ENCODE data around the gene RPS6KA6. TPM values are rescaled to one million over a fixed set of nuclear protein-coding genes. Genes with fewer than 3 reads are reported as not detected.

Gene RPS6KA6
- total RNA-seq (2014; rRNA removed; shearing (Covaris generic)): 3.3 and 4.0 TPM in 2 replicates
- 1.1 and 5.1 TPM in 2 replicates for polyA plus RNA-seq (2014; cell fraction: nucleus; rRNA removed)

DNA sequence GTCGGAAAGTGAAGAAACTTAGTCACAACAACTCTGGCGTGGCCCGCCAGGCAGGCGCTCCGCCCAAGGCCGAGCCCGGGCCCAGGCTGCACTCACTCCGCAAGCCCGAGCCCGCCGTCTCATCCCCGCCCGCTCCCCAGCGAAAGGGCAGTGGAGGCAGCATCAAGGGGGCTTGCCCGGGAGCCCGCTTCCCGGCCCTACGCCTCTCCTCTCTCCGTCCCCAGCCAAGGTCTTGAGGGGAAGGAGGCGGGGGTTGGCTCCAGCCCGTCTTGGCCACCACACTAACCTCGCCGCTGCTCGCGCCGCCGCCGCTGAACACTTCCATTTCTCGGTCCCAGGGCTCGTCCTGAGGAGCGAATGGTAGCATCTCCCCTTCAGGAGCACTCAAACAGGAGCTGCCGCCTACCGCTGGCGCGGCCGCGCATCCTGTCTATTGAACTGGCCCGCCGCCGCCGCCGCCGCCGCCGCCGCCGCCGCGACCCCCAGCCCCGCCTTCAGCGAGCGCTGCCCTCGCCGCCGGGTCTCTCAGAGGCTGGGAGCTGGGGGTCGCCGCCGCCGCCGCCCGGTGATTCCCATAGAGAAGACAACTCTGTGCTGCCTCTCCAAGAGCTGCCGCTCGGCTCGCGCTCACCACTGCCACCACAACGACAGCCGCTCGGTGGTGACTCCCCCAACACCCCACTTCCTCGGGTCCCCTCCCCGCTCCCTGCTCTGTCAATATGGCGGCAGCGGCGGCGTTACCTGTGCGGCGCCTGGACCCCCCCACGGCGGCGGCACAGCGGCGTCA, at the start of gene RPS6KA6:
TSS of gene RPS6KA6 (minus strand) at position 667 of the 787 bp plus-strand sequence. CDS start at position 367, 300 bp downstream.
- DNase-seq (ENCODE audit: extremely low read depth, low read depth): no peak

- DNase-seq (ENCODE audit: extremely low read depth, low read depth): no peak
These were observed 36.7 kb upstream of the RPS6KA6 start for GRCh38 chrX:84224741-84225140.

- no peak for DNase-seq (ENCODE audit: extremely low read depth, low read depth)
These were observed 35.3 kb upstream of the RPS6KA6 start for GRCh38 chrX:84223261-84223660.

DNA sequence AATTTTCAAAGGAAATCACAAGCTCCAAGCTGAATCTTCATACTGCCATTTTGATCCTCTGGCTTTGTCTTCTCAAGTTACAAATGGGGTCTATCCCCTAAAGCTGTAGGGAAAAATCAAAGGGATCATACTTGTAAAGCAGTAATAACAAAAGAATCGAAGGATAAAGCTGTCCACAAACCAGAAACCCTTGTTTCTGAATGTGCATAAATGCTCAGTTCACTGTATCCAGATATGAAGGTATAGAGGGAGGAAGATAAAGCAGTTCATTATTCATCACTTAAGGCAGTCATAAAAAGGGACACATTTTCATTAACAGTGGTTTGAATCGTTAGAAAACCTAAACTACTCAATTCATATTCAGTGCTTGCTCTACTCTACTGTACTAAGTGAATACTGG, 33.2 kb upstream of the RPS6KA6 start:
- no peak for DNase-seq (ENCODE audit: extremely low read depth, low read depth)

DNA sequence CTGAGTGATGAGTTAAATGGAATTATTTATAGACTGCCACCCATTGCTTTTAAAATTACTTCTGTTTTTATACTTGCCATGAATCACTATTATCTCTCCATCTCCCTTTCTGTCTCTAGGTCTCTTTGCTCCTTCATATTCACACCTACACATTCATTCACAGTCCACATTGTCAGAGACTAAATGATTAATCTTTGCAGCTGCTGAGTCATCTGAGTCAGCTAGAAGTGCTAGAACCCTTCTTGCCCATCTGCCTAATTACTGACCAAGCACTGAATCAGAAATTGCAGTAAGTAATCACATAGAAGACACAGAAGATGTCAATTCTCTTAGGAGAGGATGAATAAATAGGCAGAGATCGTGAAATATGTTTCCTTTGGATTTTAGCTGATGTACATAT, 31.6 kb upstream of the RPS6KA6 start:
- DNase-seq (ENCODE audit: extremely low read depth, low read depth): peak; percentile 18

GRCh38 chrX:84218726-84219125, 30.7 kb upstream of the RPS6KA6 start:
- DNase-seq (ENCODE audit: extremely low read depth, low read depth): no peak

DNA sequence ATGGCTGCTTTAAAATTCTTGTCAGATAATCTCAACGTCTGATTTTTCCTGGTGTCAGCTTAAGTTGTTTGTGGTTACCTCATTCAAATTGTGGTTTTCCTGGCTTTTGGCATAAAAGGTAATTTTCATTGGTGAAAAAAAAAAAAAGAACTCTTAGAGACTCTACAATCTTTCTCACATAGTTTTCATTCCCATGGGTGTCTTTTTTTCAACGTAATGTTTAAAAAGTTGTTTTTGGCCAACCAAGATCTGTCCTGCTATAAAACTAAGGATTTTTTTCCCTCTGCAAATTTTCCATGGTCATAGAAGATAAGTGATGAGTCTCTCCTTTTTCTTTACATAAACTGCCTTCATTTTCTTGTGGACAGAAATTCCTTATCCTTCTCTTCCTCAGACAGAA, 28.9 kb upstream of the RPS6KA6 start:
- DNase-seq (ENCODE audit: extremely low read depth, low read depth): no peak

DNA sequence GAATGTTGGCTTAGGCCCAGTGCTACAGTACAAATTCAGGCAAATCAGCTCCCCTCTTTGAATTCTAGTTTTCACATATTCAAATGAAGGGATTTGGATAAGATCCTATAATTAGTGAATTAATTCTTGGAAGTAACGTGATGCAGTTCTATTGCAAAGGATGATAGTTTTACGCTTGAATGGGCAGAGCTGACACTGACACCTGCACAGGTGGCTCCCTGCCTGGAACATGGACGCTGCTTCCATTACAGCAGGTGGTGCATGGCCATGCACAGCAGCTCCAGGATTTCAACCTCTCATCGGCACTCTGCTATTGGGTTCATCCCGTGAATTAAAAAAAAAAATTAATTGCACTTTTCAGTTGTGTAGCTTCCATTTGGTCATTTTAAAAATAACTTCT, 28.4 kb upstream of the RPS6KA6 start:
- DNase-seq (ENCODE audit: extremely low read depth, low read depth): no peak

DNA sequence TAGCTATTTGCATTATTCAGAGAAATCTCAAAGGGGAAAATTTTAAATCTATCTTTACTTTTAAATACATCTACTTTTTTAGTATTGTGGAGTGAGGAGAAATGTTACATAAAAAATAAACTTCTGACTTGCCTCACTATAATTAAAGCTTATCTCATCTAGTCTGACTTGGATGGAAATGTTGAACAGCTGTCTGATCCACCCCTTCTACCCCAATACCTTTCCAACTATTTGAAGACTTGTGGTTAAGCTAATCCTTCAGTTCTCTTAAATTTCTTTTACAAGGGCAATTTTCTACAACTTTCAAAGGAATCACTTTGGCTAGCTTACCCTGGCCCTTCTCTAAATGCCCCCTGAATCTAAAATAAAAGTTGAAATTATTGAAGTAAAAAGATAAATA, 17.3 kb upstream of the RPS6KA6 start:
- no peak for DNase-seq (ENCODE audit: extremely low read depth, low read depth)

- no peak for DNase-seq (ENCODE audit: extremely low read depth, low read depth)
These were observed 11.7 kb upstream of the RPS6KA6 start for GRCh38 chrX:84199688-84200087.

DNA sequence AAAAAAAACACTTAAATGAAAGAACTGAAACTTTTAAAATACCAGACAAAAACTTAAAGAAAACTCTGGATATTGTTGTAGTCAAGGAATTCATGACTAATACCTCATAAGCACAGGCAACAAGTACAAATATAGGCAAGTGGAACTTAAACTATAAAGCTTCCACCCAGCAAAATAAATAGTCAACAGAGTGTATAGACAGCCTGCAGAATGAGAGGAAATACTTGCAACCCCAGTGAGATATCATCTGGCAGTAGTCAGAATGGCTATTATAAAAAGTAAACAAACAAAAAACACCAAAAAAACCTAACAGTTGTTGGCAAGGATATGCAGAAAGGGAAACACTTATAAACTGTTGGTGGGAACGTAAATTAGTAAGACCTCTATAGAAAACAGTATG, 9.6 kb upstream of the RPS6KA6 start:
- DNase-seq (ENCODE audit: extremely low read depth, low read depth): no peak

DNA sequence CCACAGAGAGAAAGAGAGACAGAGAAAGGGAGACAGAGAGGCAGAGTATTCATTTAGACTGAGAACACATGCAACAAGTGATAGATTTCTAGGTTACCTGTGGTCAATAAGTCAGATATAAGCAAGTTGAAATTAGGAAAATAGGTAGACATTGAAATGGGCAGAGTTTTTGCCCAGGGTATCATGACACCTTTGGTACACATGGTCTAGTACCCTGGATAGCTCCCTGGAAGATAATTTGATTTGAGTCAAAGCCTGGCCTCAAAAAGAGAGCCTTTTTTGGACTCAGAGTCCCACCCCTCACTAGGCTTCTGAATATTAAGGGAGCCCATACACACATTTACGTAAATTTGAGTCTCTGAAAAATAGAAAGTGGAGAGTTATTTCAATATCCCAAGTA, 4.0 kb upstream of the RPS6KA6 start:
- no peak for DNase-seq (ENCODE audit: extremely low read depth, low read depth)

DNA sequence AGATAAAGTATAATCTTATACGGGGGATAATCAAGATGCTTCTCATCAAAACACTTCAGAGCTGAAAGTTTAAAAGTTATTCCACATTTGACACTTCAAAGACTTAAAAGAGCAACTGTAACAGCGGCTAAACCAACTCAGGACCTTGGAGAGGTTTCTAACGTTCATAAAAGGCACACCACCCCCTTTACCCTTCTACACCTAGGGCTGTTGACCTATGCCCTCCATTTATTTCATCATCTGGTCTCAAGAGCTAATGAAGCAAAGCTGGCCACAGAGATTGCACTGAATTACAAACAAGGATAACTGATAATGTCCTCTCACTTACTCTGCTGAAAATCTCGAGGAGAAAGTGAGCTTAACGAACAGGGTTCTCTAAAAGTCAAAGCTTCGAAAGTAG, 1.1 kb upstream of the RPS6KA6 start:
- DNase-seq (ENCODE audit: extremely low read depth, low read depth): no peak

- peak; percentile 13 for DNase-seq (ENCODE audit: extremely low read depth, low read depth)
These were observed 378 bp upstream of the RPS6KA6 start for GRCh38 chrX:84188320-84188834.

DNA sequence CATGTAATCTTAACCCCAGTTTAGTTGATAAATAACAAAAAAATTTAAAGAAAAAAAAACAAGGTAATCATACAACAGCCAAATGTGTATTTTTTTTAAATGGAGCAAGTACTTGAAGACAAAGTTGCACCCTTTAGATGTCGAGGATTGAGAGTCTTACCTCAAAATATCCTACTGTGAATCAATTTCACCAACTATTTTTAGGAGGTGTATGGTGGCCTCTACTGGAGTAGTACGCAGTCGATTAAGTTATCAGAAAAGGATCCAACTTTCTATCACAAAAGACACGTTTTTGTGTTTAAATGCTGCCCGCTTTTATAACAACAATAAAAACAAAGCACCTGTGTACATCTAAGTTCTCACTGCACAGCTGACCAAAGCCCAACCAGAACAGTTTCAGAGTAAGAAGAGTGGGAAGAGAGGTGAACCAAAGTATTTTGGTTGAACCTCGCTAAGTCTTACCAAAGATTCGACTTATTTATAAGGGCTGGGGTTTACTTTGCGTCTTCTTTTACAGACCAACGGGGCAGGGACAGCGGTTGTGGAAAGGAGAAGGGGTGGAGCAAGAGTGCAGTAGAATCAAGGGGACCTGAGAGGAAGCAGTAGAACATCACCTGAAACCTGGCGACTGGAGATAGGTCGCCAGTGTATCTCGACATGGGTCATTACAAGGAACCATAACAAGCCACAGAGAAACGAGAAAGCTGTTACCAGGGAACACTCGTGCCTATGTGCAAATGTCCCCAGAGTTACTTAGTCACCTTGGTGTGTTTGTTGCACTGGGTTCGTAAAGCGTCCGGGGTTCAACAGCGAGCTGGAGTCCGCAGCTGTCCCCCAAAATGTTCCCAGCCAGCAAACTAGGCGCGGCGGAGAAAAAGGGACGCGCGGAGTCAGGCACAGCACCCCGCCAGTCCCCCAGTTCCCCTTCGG, 1.1 kb downstream of the RPS6KA6 start:
- no peak for DNase-seq (ENCODE audit: extremely low read depth, low read depth)

GRCh38 chrX:84182516-84182915, 5.5 kb downstream of the RPS6KA6 start:
- DNase-seq (ENCODE audit: extremely low read depth, low read depth): no peak

DNA sequence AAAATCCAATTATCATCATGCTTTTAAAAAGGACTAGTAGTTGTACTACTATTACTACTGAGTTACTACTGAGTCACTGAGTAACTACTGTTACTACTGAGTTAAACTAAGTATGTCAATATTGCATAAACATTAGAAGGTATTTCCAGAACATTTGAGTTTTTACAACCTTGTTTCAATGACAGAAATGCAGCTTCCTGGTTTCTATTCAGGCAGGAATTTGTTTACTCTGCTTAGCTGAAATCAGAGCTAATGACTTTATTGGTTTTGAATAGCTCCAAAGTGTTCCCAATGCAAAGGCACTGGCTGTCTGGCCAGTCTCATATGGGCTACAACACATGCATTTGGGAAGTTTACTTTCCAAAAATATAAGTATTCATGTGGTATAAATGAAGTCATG, 12.0 kb downstream of the RPS6KA6 start:
- no peak for DNase-seq (ENCODE audit: extremely low read depth, low read depth)

- no peak for DNase-seq (ENCODE audit: extremely low read depth, low read depth)
These were observed 12.7 kb downstream of the RPS6KA6 start for GRCh38 chrX:84175274-84175673.

GRCh38 chrX:84174348-84174747, 13.7 kb downstream of the RPS6KA6 start:
- no peak for DNase-seq (ENCODE audit: extremely low read depth, low read depth)

GRCh38 chrX:84170931-84171330, 17.1 kb downstream of the RPS6KA6 start:
- no peak for DNase-seq (ENCODE audit: extremely low read depth, low read depth)

DNA sequence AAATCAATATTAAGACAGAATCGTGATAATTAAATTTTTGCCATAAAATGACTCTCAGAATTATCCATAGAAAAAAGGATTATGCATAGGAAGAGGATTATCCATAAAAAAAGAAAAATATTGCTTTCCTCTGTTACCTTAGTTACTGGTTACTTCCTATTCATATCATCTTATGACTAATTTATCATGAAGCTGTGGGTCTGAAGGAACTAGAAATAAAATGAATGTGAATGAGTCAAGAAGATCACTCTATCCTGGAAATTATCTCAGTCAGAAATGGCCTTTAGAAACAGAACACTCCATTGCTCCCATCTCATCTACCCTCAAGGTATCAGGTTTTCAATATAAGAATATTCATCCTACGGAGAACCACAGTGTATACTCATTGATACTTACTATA, 19.4 kb downstream of the RPS6KA6 start:
- DNase-seq (ENCODE audit: extremely low read depth, low read depth): no peak
